ENCODE data around the gene NEMF.

- TF ChIP-seq CTCF (IDR thresholded peaks at IDR 0.05; ENCODE audit: poor library complexity, severe bottlenecking) (no peak), EZH2 (IDR thresholded peaks at IDR 0.05; ENCODE audit: borderline replicate concordance, insufficient read depth, low read length, poor library complexity, severe bottlenecking) (no peak), TAF1 (IDR thresholded peaks at IDR 0.05; ENCODE audit: low read depth) (no peak), EP300 (conservative IDR thresholded peaks at IDR 0.05; ENCODE audit: poor library complexity, severe bottlenecking) (no peak)
Observed at GRCh38 chr14:49900973-49901372, 48.4 kb upstream of the NEMF start.
